ENCODE results near the gene IDE.
"Not testable (repeated sequence)": the region's sequence is repeated elsewhere in the genome, so short reads cannot be mapped to it uniquely, and the experiment has no call there.

DNA sequence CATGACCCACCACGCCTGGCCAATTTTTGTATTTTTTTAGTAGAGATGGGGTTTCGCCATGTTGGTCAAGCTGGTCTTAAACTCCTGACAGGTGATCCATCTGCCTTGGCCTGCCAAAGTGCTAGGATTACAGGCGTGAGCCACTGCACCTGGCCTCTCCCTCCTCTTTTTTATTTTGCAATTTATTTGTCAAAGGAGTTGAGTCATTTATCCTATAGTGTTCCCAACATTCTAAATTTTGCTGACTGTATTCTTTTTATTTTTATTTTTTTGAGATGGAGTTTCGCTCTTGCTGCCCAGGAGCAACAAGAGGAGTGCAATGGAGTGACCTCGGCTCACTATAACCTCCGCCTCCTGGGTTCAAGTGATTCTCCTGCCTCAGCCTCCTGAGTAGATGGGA is 8.5 kb upstream of the IDE start:
- not testable (repeated sequence) for TF ChIP-seq EZH2 (IDR thresholded peaks at IDR 0.05; ENCODE audit: borderline replicate concordance, low read depth, low read length, severe bottlenecking)
- TF ChIP-seq, protein P1, sequence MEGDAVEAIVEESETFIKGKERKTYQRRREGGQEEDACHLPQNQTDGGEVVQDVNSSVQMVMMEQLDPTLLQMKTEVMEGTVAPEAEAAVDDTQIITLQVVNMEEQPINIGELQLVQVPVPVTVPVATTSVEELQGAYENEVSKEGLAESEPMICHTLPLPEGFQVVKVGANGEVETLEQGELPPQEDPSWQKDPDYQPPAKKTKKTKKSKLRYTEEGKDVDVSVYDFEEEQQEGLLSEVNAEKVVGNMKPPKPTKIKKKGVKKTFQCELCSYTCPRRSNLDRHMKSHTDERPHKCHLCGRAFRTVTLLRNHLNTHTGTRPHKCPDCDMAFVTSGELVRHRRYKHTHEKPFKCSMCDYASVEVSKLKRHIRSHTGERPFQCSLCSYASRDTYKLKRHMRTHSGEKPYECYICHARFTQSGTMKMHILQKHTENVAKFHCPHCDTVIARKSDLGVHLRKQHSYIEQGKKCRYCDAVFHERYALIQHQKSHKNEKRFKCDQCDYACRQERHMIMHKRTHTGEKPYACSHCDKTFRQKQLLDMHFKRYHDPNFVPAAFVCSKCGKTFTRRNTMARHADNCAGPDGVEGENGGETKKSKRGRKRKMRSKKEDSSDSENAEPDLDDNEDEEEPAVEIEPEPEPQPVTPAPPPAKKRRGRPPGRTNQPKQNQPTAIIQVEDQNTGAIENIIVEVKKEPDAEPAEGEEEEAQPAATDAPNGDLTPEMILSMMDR (IDR thresholded peaks at IDR 0.05; ENCODE audit: borderline replicate concordance, extremely low read depth, low read length, poor library complexity, severe bottlenecking) = not testable (repeated sequence)

Data from DND-41 (cell line).